GM19328 (cell line): Measurements from ENCODE around the gene ANK3.

Experiments
- ATAC-seq: cut with Tn5 transposase; IDR thresholded peaks from one replicate; pipeline ENCODE4 v1.9.1; 2021; ENCODE audit warnings: mild to moderate bottlenecking, moderate library complexity; ENCODE audit not compliant: unreplicated experiment

ANK3 gene

GRCh38 chr10:60188548-60188947, 201.1 kb downstream of the ANK3 start:
- ATAC-seq, result no peak

GRCh38 chr10:60187691-60188090, 202.0 kb downstream of the ANK3 start:
- ATAC-seq, result no peak

GRCh38 chr10:60186315-60187071, 203.2 kb downstream of the ANK3 start:
- ATAC-seq, result no peak

GRCh38 chr10:60185421-60185820, 204.3 kb downstream of the ANK3 start:
- ATAC-seq, result no peak

- ATAC-seq, result no peak
These were observed 207.0 kb downstream of the ANK3 start for GRCh38 chr10:60182691-60183090.

GRCh38 chr10:60176925-60177324, 212.8 kb downstream of the ANK3 start:
- no peak for ATAC-seq

GRCh38 chr10:60175441-60175971, 214.2 kb downstream of the ANK3 start:
- ATAC-seq, result no peak

GRCh38 chr10:60172363-60172990, 217.2 kb downstream of the ANK3 start:
- ATAC-seq, result no peak

GRCh38 chr10:60171436-60172013, 218.2 kb downstream of the ANK3 start:
- no peak for ATAC-seq

- no peak for ATAC-seq
These were observed 219.4 kb downstream of the ANK3 start for GRCh38 chr10:60170250-60170649.

- ATAC-seq, result no peak
These were observed 220.6 kb downstream of the ANK3 start for GRCh38 chr10:60169111-60169510.

- no peak for ATAC-seq
These were observed 222.6 kb downstream of the ANK3 start for GRCh38 chr10:60167050-60167449.

- no peak for ATAC-seq
These were observed 225.9 kb downstream of the ANK3 start for GRCh38 chr10:60163786-60164185.

- no peak for ATAC-seq
These were observed 227.0 kb downstream of the ANK3 start for GRCh38 chr10:60162631-60163030.

GRCh38 chr10:60155943-60156683, 233.6 kb downstream of the ANK3 start:
- no peak for ATAC-seq

- ATAC-seq, result no peak
These were observed 234.4 kb downstream of the ANK3 start for GRCh38 chr10:60155099-60155877.

GRCh38 chr10:60149003-60149402, 240.7 kb downstream of the ANK3 start:
- ATAC-seq, result no peak

GRCh38 chr10:60148266-60148840, 241.3 kb downstream of the ANK3 start:
- no peak for ATAC-seq

GRCh38 chr10:60147576-60148265, 242.0 kb downstream of the ANK3 start:
- no peak for ATAC-seq

- ATAC-seq, result no peak
These were observed 242.7 kb downstream of the ANK3 start for GRCh38 chr10:60147025-60147424.
